Stimulated activated CD4-positive, alpha-beta T cell treated with anti-CD3 and anti-CD28 coated beads, Interleukin-1b, Interleukin-23, amount 100 ng/mL, for 48 hours (primary cell): ENCODE data around the gene ARID1B.
A peak's percentile ranks its signal among the peaks of the same experiment; 100 is the strongest.

Source experiments
- DNase-seq: peaks from one replicate; pipeline ENCODE4 v3.0.0-alpha.2; 2020

ARID1B gene

GRCh38 chr6:156857573-156857972, 80.4 kb downstream of the ARID1B start:
- DNase-seq: peak; percentile 31

- no peak for DNase-seq
Observed at GRCh38 chr6:156859686-156860085, 82.5 kb downstream of the ARID1B start.

- DNase-seq: peak; percentile 67
Observed at GRCh38 chr6:156862711-156863110, 85.5 kb downstream of the ARID1B start.

DNA sequence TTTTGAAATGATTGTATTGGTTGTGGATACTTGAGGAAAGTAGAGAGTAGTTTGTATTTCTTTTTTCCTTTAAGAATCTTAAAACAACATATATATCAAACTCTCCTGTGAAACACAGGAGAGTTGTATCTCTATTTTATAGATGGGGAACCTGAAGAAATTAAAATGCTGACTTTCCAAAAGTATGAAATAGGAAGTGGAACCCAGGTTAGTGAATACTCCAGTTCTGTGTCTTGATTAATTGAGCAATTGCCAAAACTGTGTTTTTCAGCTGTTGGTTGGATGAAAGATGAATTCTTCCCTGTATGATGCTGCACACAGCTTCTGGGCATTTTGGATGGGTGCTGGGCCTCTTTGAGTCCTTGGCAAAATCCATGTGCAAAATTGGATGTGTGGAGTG, 86.3 kb downstream of the ARID1B start:
- DNase-seq: no peak

- no peak for DNase-seq
Observed at GRCh38 chr6:156864557-156864956, 87.4 kb downstream of the ARID1B start.

- no peak for DNase-seq
Observed at GRCh38 chr6:156865019-156865629, 87.9 kb downstream of the ARID1B start.

DNA sequence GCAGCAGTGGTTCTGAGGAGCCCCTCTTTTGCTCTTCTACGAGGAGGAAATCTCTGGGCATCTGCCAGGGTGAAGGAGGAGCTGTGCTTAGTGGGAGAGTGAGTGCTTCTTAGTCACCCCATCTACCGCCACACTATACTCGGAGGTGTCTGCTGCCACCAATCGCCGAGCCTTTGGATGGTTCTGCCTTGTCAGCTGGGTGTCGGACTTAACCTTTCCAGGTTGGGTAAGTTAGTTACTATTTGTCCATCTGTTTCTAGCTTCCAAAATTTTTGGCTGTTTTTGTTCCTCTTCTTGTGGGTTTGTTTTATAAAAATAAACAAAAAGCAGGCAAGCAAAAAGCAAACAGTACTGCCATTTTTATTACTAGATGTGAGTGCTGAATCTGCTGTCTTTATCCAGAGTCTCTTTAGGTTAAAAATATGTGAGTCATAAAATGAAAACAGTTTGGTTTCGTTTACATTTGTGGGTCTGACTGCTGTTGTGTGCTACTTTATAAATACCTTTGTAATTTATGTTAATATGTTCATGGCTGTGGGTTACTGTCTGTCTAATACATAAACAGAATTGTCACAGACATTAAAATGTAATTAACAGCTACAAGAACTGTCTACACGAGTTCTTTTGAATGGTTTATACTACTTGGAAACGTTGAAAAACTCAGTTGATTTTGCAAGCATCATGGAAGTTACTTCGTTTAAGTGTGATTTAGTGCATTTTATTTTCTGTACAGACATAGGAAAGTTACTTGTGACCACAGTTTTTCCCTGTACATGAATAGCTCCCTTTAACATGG, 89.2 kb downstream of the ARID1B start:
- DNase-seq: peak; percentile 43

DNA sequence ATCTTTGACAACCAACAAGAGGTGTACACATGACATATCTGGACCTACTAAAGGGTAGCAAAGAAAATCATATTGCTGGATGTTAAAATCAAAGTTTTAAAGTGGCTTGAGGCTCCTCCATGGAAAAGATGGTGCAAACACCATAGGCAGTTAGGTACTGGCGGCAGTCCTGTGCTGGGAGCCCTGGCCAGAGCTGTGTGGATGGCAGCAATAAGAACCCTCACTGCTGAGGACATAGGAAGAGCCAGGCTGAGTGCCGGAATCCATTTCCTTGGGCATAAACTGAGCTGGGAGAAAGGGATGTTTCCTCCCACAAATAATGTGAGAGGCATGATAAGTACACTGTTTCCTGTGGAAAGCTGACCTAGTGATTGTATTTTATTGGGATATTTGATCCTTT, 89.9 kb downstream of the ARID1B start:
- DNase-seq: no peak

DNA sequence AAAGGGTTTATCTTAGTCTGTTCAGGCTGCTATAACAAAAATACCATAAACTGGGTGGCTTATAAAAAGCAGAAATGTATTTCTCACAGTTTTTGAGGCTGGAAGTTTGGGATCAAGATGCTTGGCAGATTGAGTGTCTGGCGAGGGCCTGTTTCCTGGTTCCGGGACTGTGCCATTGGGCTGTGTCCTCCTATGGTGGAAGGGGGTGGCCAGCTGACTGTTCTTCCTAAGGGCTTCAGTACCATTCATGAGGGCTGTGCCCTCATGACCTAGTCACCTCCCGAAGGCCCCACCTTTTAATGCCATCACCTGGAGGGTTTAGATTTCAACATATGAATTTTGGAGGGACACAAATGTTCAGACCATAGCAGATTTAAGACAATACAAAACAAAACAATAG, 91.2 kb downstream of the ARID1B start:
- DNase-seq: no peak

GRCh38 chr6:156869980-156870398, 92.8 kb downstream of the ARID1B start:
- DNase-seq: no peak

DNA sequence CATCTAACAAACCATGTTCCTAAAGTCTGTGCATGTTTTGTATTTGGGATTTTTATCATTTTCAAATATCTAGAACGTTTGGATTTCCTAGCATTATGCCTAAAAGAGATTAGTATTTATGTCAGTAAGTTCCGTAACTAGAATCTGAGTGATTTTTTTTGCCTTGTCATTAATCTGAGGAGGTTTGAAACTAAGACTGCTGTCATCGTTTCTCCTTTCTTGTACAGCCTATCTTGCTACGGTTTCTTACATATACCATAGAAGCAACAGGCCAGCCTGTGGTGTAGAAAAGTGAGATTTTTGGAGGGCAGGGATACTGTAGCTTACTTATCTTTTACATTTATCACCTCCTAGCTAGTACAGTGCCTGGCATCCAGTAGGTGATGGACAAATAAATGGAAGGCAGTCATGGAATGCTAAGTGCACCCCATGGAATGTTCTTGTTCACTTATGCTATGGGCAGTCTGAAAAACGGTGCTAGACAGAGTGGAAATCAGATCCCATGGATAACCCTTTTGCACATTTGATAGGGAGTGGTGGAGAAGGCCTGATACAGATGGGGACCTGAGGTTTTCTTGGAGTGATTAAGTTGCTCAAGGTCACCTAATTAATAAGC, 93.9 kb downstream of the ARID1B start:
- no peak for DNase-seq

- no peak for DNase-seq
Observed at GRCh38 chr6:156872903-156873302, 95.7 kb downstream of the ARID1B start.

DNA sequence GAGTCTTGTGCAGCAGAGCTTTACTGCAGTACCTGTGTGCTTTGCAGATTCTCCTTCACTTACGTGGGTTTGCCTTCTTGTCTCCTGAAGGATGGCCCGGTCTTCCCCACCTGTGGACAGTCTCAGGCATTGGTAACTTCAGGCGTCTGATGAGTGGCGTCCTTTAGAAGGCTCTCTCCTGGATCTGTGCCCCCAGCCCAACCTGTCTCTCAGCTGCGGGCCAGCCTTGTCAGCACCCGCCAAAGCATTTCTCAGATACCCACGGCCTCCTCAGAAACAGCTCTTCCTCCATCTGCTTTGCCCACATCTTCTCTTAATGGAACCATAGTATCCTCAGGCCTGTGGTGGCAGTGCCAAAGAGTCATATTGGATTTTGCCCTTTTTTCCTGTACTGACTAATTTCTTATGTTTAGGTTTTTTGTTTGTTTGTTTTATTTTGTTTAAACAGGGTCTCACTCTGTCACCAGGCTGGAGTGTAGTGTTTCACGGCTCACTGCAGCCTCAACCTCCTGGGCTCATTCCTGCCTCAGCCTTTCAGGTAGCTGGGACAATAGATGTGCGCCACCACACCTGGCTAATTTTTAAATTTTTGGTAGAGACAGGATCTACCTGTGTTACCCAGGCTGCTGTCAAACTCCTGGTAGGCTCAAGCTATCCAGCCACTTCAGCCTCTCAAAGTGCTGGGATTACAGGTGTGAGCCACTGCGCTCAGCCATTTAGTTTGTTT, 96.6 kb downstream of the ARID1B start:
- DNase-seq: no peak

- DNase-seq: no peak
Observed at GRCh38 chr6:156875062-156875461, 97.9 kb downstream of the ARID1B start.

DNA sequence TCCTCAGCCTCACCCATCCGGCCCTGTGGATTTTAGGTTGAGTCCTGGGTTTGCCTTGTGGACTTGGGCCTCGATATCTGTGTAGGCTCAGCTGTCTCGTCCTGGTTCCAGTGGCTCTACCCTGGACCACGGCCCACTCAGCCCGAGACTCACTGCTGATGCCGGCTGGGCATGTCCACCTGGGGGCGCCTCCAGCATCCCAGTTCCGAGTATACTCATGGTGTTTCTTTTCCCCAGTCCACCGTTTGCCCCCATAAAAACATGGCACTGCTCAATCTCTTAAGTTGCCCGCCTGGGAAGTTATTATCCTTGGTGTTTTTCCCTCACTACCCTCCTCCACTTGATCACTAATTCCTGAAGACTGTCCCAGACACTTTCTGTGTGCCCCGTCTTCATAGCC, 99.1 kb downstream of the ARID1B start:
- DNase-seq: no peak

- DNase-seq: no peak
Observed at GRCh38 chr6:156877126-156877863, 100.1 kb downstream of the ARID1B start.

DNA sequence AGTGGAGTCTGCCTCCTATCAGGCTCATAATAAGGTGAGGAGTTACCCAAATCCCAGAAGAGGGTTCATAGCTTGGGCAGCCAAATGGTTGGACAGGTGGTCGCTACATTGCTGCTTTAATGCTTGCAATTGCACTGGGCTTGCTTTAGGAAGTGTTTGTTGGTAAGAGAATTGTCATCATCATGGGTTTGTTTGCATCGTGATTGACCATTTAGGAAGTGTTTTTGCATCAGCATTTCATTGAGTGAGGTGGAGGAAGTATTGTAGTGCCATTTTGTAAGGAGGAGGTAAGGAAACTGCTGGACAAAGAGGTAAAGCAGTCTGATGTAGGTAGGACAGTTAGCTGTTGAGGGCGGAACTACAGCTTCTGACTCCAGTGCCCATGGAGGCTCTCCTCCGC, 101.5 kb downstream of the ARID1B start:
- no peak for DNase-seq

GRCh38 chr6:156879186-156879585, 102.0 kb downstream of the ARID1B start:
- no peak for DNase-seq

- DNase-seq: no peak
Observed at GRCh38 chr6:156879591-156879990, 102.4 kb downstream of the ARID1B start.

- no peak for DNase-seq
Observed at GRCh38 chr6:156880913-156881312, 103.7 kb downstream of the ARID1B start.

DNA sequence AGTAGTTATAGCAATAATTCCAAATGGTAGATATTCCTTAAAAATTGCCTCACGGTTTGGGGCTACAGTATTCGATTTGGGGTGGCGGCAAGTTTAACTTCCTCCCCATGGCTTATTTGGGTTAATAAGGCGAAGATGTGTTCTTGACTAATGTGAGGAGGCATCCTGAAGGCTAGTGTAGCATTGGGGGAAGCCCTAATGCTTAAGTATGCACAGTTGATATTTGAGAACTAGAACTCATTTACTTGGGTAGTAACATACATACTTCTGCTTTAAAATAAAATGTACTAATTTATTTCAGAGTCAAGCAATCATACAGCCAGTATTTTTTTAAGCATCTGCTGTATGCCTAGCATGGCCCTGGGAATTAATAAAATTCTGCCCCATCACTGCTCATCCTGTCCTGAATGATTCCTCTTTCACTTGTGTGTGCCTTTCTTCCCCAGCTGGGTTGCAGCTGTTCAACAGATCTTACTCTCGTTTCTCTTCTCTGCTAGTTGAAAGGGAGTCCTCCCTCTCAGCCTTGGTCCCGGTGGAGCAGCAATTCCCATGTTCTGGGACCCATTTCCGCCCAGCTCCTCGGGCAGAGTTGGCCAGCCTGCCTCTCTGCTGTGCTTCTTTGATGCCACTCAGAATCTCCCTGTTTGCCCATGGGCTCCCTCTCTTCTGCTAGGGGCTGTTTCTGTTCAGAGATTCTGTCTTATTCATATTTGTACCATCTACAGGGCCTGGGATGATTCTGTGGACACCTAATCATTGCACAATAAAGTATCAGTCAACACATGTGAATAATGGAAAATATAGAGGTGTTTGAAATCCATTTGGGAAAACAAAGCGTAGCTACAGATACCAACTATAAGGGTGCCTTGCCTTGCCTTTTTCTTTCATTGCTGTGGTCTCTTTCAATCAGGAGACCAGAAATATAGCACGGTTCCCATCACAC, 104.8 kb downstream of the ARID1B start:
- DNase-seq: no peak
